Activated gamma-delta T cell treated with Interleukin-2 at 50 U/mL for 16 hours (primary cell): ENCODE measurements around the gene BCR.

ENCODE experiments used
- DNase-seq: peaks from one replicate; pipeline ENCODE4 v3.0.0-alpha.2; 2020

The BCR gene

DNA sequence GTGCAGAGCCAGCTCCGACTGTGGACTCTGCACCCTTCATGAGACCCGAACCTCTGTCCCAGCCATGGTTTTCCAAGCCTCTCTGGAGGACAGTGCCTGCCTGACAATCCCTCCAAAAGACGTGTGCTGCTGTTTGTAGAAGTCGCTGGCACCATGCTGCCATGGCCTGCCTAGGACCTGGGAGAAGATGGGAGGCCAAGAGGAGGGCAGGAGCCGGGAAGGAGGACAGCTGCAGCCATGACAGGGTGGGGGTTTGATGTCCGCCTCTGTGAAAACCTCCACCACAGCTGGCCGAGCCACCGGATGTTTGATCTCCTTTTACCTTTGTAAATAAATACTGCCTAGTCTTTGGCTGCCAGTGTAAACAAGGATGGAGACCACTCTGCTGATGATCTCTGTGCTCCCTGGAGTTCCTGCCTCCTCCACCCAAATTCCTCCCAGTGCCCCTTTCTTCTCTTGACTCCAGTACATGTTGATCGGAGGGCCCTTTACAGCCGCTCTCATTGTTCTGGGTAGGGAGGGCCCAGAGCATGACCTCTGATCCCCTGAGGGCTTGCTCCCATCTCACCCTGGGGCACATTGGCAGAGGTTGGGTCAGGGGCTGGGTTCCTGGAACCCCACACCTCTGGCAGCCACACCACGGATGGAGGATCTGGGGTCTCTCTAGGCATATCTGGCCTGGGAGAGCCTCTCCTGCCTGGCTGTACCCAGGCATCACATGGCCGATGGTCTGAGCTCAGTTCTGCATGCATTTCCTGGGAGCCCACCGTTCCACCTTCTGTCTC, 66.9 kb downstream of the BCR start:
- no peak for DNase-seq

DNA sequence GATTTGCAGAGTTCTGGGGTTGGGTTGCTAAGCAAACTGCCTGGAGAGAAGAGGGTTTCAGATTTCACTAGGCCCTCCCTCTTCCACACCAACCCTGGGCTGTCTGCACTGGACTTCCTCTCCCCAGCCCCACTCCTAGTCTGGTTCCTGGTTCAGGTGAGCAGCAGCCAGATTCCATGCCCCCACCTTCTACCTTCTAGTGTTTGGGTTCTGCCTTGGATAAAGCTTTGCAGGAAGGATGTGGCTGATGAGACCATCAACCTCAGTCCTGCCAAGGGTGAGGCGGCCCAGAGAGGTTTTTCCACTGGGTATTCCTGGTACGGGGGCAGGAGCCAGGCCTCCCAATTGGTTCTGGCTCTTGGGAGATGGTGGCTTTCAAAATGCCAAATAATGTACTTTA, 68.3 kb downstream of the BCR start:
- DNase-seq = no peak

GRCh38 chr22:23250056-23250784, 69.9 kb downstream of the BCR start:
- DNase-seq = no peak

DNA sequence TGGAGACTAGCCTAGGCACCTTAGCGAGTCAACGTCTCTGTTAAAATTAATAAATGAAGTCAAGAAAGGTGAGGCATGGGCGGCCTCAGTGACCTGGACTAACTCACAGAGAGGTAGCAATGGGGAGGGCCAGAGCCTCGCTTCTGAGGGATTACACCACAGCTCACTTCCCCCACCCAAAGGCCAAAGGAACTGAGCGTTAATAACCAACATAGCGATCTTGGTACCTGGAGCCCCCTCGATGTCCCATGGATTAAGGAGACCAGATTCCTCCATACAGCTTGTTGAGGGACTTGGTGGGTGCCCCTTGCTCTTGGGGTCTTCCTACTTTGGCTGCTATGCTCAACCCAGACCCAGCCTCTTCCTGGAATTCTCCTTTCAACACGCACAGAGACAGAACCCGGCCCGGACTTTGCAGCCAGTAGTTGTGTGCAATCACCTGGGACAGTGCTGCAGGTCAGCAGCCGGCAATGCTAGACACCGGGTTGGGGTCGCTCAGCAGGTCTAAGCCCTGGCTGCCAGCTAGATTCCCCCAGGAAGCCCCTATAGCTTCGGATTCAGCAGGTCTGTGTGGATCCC, 70.6 kb downstream of the BCR start:
- no peak for DNase-seq

- DNase-seq = no peak
Measured at GRCh38 chr22:23251445-23252093, 71.3 kb downstream of the BCR start.

DNA sequence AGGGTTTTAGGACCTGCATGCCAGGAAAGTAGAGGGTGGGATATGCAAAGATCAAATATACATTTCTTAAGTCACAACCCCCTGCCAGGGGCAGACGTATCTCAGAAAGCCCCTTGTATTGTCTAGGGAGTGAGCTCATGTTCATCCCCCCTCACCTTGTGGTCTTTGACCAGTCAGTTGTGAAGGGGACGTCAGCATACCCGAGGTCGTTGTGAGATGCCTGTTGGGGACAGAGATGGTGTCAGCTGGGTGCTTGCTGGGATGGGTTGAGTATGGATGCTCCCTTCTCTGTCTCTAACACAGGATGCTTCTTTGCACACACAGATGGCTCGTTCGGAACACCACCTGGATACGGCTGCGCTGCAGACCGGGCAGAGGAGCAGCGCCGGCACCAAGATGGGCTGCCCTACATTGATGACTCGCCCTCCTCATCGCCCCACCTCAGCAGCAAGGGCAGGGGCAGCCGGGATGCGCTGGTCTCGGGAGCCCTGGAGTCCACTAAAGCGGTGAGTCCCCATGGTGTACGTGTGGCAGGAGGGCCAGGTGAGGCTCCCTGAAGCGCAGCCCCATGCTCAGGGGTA, 73.3 kb downstream of the BCR start:
- no peak for DNase-seq

GRCh38 chr22:23255506-23256170, 75.3 kb downstream of the BCR start:
- no peak for DNase-seq

GRCh38 chr22:23256171-23256932, 76.0 kb downstream of the BCR start:
- no peak for DNase-seq

DNA sequence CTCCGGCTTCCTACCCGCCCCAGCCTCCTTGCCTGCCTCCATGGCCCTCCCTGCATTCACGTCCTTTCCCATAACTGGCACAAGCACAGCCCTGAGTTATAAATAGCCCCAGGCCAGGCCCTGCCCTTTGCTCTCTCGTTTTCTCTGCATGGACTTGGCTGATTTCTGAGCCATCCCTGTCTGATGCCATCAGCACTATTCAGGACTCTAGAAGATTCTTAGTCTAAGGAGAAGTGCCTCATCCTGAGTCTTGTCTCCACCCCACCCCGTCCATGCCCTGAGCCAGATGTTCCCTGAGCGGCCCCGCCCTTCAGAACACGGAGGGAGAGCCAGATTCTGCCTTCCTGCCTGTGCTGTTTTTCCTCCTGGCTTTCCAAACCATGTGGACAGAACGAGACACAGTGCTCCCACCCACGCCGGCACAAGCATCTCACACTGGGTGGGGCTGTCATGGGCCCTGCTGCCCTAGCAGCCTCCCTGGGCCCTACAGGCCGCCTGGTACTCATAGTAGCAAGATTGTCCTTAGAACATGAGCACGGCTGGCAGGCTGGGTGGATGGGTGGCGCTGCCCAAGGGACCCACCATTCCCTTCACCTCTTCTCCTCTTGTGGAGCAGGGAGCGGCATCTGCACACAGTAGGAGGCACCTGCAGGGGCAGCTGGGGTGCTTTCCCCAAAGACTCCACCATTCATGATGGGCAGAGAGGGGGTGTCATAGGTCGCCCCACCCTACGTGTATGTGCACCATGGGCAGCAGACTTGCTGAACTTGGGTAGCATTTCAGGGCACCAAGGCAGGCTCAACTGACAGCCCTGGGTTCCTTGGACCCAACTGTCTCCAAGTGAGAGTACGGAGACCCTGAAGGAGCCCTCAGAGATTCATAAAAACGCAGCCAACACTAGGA, 76.9 kb downstream of the BCR start:
- no peak for DNase-seq

DNA sequence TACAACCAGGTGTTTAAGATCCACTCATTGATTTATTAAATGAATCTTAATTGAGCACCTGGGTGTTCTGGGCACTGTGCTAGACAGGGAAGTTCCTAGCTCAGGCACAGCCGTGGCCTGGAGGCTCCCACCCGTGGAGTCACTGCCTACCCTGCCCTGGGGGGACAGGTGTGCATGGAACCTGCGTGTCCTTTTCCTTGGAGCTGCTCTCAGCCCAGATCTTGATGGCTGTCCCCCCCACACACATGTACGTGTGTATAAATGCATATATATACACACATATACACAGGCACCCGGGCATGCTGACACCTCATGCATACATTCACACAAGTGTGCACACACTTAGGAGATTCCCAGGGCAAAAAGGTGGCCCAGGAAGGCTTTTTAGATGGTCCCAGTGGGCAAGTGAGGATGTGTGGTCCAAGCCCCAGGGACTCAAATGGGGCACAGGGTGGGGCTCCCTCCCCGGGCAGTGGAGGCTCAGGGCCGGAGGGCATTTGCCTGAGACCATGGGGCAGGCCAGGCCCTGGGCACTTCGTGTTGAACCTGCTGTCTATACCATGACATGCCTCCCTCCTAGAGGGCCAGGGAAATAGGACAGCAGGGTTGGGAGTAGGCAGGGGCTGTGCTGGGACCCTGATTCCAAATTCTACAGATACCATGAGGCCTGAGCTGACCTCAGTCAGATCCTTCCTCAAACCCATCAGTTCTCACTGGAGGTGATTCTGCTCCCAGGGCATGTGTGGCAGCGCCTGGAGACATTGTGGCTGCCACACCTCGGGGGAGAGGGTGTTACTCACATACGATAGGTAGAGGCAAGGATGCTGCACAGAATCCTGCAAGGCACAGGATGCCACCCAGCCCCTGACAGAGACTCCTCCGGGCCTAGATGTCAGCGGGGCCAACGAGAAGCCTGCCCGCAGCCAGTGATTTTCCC, 77.8 kb downstream of the BCR start:
- DNase-seq = no peak

DNA sequence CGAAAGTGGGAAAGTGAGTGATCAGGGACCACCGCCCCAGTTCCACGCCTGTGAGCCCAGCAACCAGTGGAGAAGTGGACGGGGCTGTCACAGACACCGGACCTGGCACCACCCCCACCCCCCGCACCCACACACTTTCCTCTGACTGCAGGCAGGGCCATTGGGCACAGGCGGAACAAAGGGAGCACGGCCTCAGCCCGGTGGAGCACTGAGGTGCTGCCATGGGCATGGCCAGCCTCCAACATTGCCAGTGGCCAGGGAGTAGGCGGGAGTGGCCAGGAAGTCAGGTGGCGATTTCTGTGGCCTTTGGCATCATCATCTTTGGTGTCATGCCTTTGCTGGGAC, 78.5 kb downstream of the BCR start:
- DNase-seq = no peak

DNA sequence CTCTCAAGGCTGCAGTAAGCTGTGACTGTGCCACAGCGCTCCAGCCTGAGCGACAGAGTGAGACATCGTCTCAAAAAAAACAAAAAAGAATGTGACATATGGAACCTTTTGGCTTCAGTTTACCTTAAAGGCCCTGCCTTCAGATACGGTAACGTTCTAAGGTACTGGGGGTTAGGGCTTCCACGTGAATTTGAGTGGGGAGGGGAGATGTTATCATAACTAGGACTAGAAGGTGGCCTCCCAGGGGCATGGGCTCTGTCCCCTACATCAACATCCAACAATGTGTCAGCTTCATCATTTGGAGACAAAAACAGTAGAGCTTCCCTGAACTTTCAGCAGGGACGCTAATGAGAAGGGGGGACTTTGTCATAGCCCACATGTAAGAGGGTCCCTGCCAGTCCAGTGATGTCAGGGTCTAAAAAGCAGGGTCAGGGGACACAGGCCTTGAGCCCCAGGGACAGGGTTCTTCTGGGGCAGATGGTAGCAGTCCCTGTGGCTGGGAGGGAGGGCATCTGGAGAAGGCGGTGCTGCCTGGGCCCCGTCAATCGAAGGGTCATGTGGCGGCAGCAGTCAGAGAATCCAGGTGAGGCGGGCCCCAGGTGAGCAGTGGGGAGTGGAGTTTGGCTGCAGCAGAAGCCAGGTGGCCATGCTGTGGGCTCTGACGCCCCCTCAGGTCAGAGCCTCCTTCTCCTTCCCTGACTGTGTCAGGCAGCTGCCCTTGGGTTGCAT, 79.8 kb downstream of the BCR start:
- DNase-seq = no peak

GRCh38 chr22:23260645-23261581, 80.6 kb downstream of the BCR start:
- DNase-seq = no peak

GRCh38 chr22:23261900-23262450, 81.7 kb downstream of the BCR start:
- no peak for DNase-seq

DNA sequence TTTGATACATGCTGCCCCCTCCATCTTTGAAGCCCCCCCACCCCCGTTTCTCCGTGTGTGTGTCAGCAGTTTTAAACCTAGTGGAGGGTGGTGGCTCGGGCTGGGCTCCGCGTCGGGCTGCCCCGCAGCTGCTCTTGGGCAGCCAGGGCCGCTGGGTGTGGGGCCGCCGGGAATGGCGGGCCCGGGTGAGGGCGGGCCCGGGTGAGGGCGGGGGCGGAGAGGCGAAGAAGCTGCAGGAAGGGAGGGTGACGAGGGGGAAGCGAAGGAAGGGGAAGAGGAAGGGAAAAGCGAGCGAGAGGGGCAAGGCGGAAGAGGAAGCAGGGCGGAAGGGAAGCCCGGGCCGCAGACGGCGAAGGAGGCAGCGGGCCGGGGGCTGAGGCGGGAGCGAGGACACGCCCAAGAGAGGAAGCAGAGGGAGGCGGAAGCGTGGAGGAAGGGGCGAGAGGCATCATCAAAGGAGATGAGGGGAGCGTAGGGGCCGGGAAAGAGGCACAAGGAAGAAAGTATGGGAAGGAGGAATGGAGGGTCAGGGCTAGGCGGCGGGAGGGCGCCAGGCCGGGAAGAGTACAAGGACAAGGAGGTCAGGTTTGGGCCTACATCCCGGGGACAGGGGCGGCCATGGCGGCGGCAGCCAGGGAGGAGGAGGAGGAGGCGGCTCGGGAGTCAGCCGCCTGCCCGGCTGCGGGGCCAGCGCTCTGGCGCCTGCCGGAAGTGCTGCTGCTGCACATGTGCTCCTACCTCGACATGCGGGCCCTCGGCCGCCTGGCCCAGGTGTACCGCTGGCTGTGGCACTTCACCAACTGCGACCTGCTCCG, 82.4 kb downstream of the BCR start:
- no peak for DNase-seq
